Ureter (tissue), 1 donor: ENCODE results near the gene SLC30A10. TPM values are rescaled to one million over a fixed set of nuclear protein-coding genes. Genes with fewer than 3 reads are reported as not detected.
"Not testable (repeated sequence)": the region's sequence is repeated elsewhere in the genome, so short reads cannot be mapped to it uniquely, and the experiment has no call there.

Source experiments
- DNase-seq: peaks from one replicate; pipeline ENCODE4 v3.0.0-alpha.2; 2020; ENCODE audit warnings: low spot score
- total RNA-seq: library from RNA; stranded (reverse); gene quantifications from one replicate; pipeline ENCODE4 v1.2.4, GENCODE V29; 2023
- donor health status: DM: yes; HTN: yes; CAD: no.

SLC30A10 gene
- total RNA-seq, 1 donor from 2014 or later = not detected

GRCh38 chr1:219891846-219892245, 36.5 kb downstream of the SLC30A10 start:
- DNase-seq = not testable (repeated sequence)

GRCh38 chr1:219888667-219889066, 39.7 kb downstream of the SLC30A10 start:
- not testable (repeated sequence) for DNase-seq

GRCh38 chr1:219885680-219886079, 42.7 kb downstream of the SLC30A10 start:
- DNase-seq = no peak

- DNase-seq = no peak
These were observed 44.7 kb downstream of the SLC30A10 start for GRCh38 chr1:219883400-219884332.

GRCh38 chr1:219882755-219883154, 45.6 kb downstream of the SLC30A10 start:
- DNase-seq = no peak

- no peak for DNase-seq
These were observed 46.3 kb downstream of the SLC30A10 start for GRCh38 chr1:219882096-219882495.

- no peak for DNase-seq
These were observed 47.4 kb downstream of the SLC30A10 start for GRCh38 chr1:219880765-219881457.

GRCh38 chr1:219876798-219877209, 51.6 kb downstream of the SLC30A10 start:
- no peak for DNase-seq

- DNase-seq = no peak
These were observed 52.5 kb downstream of the SLC30A10 start for GRCh38 chr1:219875860-219876259.

- not testable (repeated sequence) for DNase-seq
These were observed 55.8 kb downstream of the SLC30A10 start for GRCh38 chr1:219872538-219872937.

- DNase-seq = no peak
These were observed 56.8 kb downstream of the SLC30A10 start for GRCh38 chr1:219871427-219872057.

GRCh38 chr1:219868615-219869014, 59.7 kb downstream of the SLC30A10 start:
- DNase-seq = not testable (repeated sequence)

Other genes with a start within 250 kb of the SLC30A10 start
- gene EPRS1, start 117.9 kb upstream of the SLC30A10 start, total RNA-seq = 164 TPM
- 25.5 TPM for gene BPNT1, start 161.2 kb upstream of the SLC30A10 start, total RNA-seq
- gene IARS2, start 165.6 kb upstream of the SLC30A10 start, total RNA-seq = 53.2 TPM